ENCODE measurements around the gene DLL3. TPM values are rescaled to one million over a fixed set of nuclear protein-coding genes. Genes with fewer than 3 reads are reported as not detected.

The DLL3 gene
- total and polyA plus RNA-seq, 9 of the 15 experiments (the other 6 are each of a cell fraction or from before 2014, with no cell fraction given): 0.80 to 6.3 (median 1.2) TPM

DNA sequence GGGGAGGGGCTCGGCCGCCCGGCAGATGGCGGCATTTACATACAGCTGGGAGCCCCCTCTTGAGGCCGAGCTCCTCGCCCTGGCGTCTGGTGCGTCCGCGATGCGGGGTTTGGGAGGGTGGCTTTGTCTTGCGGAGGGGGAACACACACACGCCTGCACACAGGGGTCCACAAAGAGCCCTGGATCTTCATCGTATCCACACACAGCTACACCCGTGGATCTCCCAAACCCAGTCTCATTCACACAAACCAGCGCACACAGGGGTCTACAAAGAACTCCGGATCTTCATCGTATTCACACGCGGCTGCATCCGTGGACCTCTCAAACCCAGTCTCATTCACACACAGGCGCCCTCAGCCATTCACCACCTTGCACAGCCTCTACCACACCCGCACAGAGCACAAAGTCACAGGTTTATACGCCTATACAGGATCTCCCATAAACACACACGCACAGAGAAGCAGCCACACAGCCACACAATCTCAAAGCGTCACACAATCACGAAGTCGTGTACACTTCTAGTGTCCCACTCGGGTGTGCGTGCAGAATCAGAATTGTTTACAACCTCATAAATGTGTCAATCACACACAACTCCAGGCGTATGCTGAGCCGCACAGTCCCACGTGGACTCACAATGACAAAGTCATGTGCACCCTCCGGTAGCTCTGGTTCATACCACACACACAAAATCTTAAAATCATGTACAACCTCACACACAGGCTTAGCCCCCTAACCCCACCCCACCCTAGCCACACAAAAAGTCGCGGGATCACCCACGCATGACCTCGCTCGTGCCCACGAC, 550 bp upstream of the DLL3 start:
- peak overlapping the region; percentile 9 to 76; a peak in 3 of 4 replicates for H3K9ac ChIP-seq (ENCODE audit: insufficient read depth in 1 of 2, low read depth in 2 of 2, low read length in 2 of 2)
- H3K27me3 ChIP-seq (ENCODE audit: control insufficient read depth in 2 of 2, insufficient read depth in 2 of 2, low read length in 2 of 2): no peaks in the 10 kb centered on the region
- in situ Hi-C loops (cut with MboI) (no loop called here), intact Hi-C loops (cut with micrococcal nuclease) (loop anchor here (1.0 to 5.0 kb wide), 3 partner anchors 17 to 174 kb away; partner anchors contain the start of genes EID2B and TIMM50)
- 7% methylated on average over 34 of the region's 40 CpGs for WGBS (ENCODE audit: insufficient coverage, low coverage, missing lambda C conversion rate)
- no peaks in the 10 kb centered on the region for H3K36me3 ChIP-seq (ENCODE audit: control insufficient read depth, insufficient read depth, low read length)
- no peaks in the 10 kb centered on the region for H4K20me1 ChIP-seq (replicated peaks; ENCODE audit: control insufficient read depth, insufficient read depth, low read length)
- peaks cover 10 to 29% of the 10 kb centered on the region in 2 experiments; a peak in 4 of 5 replicates for H3K4me1 ChIP-seq (replicated peaks in 1 of 2; ENCODE audit: control insufficient read depth in 2 of 2, insufficient read depth in 2 of 2, low read length in 2 of 2)
- peak overlapping the region; percentile 22 for H3K4me3 ChIP-seq
- ChIA-PET CTCF (ENCODE audit: low intra/inter-chr PET ratio) (interaction anchor here (0.7 to 1.5 kb wide), 3 partner anchors 34 to 129 kb away, joined by 3 to 11 read pairs (median 3); partner anchors contain the start of gene EID2B), POLR2A (interaction anchor here (0.8 to 2.6 kb wide), 4 partner anchors 10 to 90 kb away, joined by 5 to 15 read pairs (median 6); partner anchors contain the start of genes RPS16 and TIMM50)
- DNase-seq (ENCODE audit: extremely low read depth in 1 of 4, low spot score in 3 of 4) (peak; percentile 73 to 79 (median 76)), FAIRE-seq (peak; percentile 89), ATAC-seq (peak; percentile 88)
- peak overlapping the region; percentile 97 for H2AFZ ChIP-seq (ENCODE audit: low read depth, low read length)
- H3K9me3 ChIP-seq (replicated peaks; ENCODE audit: control insufficient read depth, insufficient read depth, low read depth, low read length): no peaks in the 10 kb centered on the region
- no peak overlapping the region for H3K27ac ChIP-seq (ENCODE audit: extremely low read depth, low read depth, low read length)
- no peaks in the 10 kb centered on the region for H3K79me2 ChIP-seq (ENCODE audit: control insufficient read depth, insufficient read depth, low read length)
- no peaks in the 10 kb centered on the region for H3K9me1 ChIP-seq (ENCODE audit: control insufficient read depth, insufficient read depth, low read length)
- peak overlapping the region; percentile 82 for H3K4me2 ChIP-seq (ENCODE audit: insufficient read depth, low read length)
- no TSS peak for BruUV-seq (replicated peaks)
- no peak for TF ChIP-seq ATF7 (IDR thresholded peaks at IDR 0.05)
- TF ChIP-seq RB1 (IDR thresholded peaks at IDR 0.05; ENCODE audit: low read depth): peak; percentile 87
- TF ChIP-seq EP400 (IDR thresholded peaks at IDR 0.05): peak; percentile 33; the same call in 1 of the 2 replicates
- peak; percentile 56 for TF ChIP-seq RBFOX2 (IDR thresholded peaks at IDR 0.05; ENCODE audit: low read depth, low read length)
- TF ChIP-seq, protein P1, sequence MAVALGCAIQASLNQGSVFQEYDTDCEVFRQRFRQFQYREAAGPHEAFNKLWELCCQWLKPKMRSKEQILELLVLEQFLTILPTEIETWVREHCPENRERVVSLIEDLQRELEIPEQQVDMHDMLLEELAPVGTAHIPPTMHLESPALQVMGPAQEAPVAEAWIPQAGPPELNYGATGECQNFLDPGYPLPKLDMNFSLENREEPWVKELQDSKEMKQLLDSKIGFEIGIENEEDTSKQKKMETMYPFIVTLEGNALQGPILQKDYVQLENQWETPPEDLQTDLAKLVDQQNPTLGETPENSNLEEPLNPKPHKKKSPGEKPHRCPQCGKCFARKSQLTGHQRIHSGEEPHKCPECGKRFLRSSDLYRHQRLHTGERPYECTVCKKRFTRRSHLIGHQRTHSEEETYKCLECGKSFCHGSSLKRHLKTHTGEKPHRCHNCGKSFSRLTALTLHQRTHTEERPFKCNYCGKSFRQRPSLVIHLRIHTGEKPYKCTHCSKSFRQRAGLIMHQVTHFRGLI (CRISPR knock-in tag; IDR thresholded peaks at IDR 0.05): no peak
- no peak for TF ChIP-seq ZNF644 (tag; IDR thresholded peaks at IDR 0.05; ENCODE audit: low read depth)
- TF ChIP-seq TOE1 (IDR thresholded peaks at IDR 0.05; ENCODE audit: borderline replicate concordance): 0 out of 2 replicates have a peak, but pooled peaks have one; percentile 19
- no peak for TF ChIP-seq TOE1 (CRISPR knock-in tag; IDR thresholded peaks at IDR 0.05; ENCODE audit: borderline replicate concordance, low read depth)
- TF ChIP-seq BHLHE40 (IDR thresholded peaks at IDR 0.05; ENCODE audit: low read length): peak; percentile 25; the same call in 1 of the 2 replicates
- TF ChIP-seq ETV5 (CRISPR knock-in tag; IDR thresholded peaks at IDR 0.05; ENCODE audit: low read depth): no peak
- no peak for TF ChIP-seq THRA (IDR thresholded peaks at IDR 0.05)
- TF ChIP-seq, protein P2, sequence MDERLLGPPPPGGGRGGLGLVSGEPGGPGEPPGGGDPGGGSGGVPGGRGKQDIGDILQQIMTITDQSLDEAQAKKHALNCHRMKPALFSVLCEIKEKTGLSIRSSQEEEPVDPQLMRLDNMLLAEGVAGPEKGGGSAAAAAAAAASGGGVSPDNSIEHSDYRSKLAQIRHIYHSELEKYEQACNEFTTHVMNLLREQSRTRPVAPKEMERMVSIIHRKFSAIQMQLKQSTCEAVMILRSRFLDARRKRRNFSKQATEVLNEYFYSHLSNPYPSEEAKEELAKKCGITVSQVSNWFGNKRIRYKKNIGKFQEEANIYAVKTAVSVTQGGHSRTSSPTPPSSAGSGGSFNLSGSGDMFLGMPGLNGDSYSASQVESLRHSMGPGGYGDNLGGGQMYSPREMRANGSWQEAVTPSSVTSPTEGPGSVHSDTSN (CRISPR knock-in tag; IDR thresholded peaks at IDR 0.05; ENCODE audit: low read depth): no peak
- TF ChIP-seq, protein P2 (tag; conservative IDR thresholded peaks at IDR 0.05; ENCODE audit: low read depth): peak; percentile 54
- peak; percentile 25 for TF ChIP-seq TBP (optimal IDR thresholded peaks at IDR 0.05; ENCODE audit: low read depth, low read length)
- no peak for TF ChIP-seq JUN (IDR thresholded peaks at IDR 0.05; ENCODE audit: borderline replicate concordance, low read depth, low read length)
- TF ChIP-seq JUN (CRISPR knock-in tag; IDR thresholded peaks at IDR 0.05; ENCODE audit: borderline replicate concordance): 0 out of 2 replicates have a peak, but pooled peaks have one; percentile 40
- TF ChIP-seq ZNF354B (CRISPR knock-in tag; IDR thresholded peaks at IDR 0.05): no peak

Data from K562 (cell line).